ENCODE measurements around the gene CASKIN2. TPM values are rescaled to one million over a fixed set of nuclear protein-coding genes. Genes with fewer than 3 reads are reported as not detected.
"Not testable (repeated sequence)": the region's sequence is repeated elsewhere in the genome, so short reads cannot be mapped to it uniquely, and the experiment has no call there.

The CASKIN2 gene
- total and polyA plus RNA-seq, 2 of the 4 experiments (the other 2 are of a cell fraction) = 2.9 to 6.9 TPM

DNA sequence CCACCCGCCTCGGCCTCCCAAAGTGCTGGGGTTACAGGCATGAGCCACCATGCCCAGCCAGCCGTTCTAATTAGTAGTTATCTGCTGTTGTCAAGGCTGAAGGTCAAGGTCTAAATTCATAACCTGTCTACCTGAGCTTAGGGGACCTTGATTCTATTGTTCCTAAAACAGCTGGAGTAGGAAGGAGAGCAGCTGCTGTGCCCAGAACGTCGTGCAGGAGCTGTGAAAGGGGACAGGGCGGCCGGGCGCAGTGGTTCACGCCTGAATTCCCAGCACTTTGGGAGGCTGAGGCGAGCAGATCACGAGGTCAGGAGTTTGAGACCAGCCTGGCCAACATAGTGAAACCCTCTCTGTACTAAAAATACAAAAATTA is 37.9 kb downstream of the CASKIN2 start:
- H3K4ac ChIP-seq (ENCODE audit: low read depth, low read length); CTCF ChIA-PET; H3K9me3 ChIP-seq (ENCODE audit: control insufficient read depth, insufficient read depth, low read length); H2AK9ac ChIP-seq (replicated peaks; ENCODE audit: low read depth, low read length, poor library complexity); dilution Hi-C loops (cut with HindIII; ENCODE audit: low sequenced_read_pairs, unreplicated experiment); H2BK5ac ChIP-seq (ENCODE audit: low read depth, low read length, poor library complexity, severe bottlenecking); H3K27me3 ChIP-seq (ENCODE audit: control insufficient read depth, insufficient read depth, low read length); POLR2A ChIA-PET (ENCODE audit: unreplicated experiment); H2BK15ac ChIP-seq (ENCODE audit: low read depth, low read length); H4K5ac ChIP-seq (ENCODE audit: low read depth, low read length); H4K91ac ChIP-seq (ENCODE audit: insufficient read depth, low read depth, low read length); intact Hi-C loops (cut with micrococcal nuclease); H2AK5ac ChIP-seq (ENCODE audit: low read depth, low read length); H3K27ac ChIP-seq (ENCODE audit: insufficient read depth, low read length); H3K56ac ChIP-seq (ENCODE audit: extremely low read depth, insufficient read depth, low read length); H2BK120ac ChIP-seq (ENCODE audit: low read depth, low read length); H3K14ac ChIP-seq (replicated peaks; ENCODE audit: low read depth, low read length); H2AFZ ChIP-seq (replicated peaks; ENCODE audit: low read length, poor library complexity); BruUV-seq (replicated peaks); H3K4me3 ChIP-seq (ENCODE audit: insufficient read depth, low read depth, low read length); H3K18ac ChIP-seq (ENCODE audit: low read depth, low read length); H2BK20ac ChIP-seq (ENCODE audit: low read depth, low read length); in situ Hi-C loops (cut with MboI; ENCODE audit: low sequenced_read_pairs); H3K23ac ChIP-seq (ENCODE audit: low read depth, low read length); H3K4me1 ChIP-seq (ENCODE audit: control insufficient read depth, insufficient read depth, low read length); H4K8ac ChIP-seq (ENCODE audit: low read depth in 2 of 2, low read length in 2 of 2); H3K9ac ChIP-seq (ENCODE audit: low read depth, low read length); H3K4me2 ChIP-seq (ENCODE audit: low read depth, low read length); H3K9me1 ChIP-seq (ENCODE audit: insufficient read depth, low read length); ATAC-seq (ENCODE audit: low read depth); DNase-seq: not testable (repeated sequence)
- 94% methylated on average over 6 of the region's 11 CpGs; no CpG with 5 or more reads in 1 of the 2 experiments for WGBS, 2 experiments (ENCODE audit: extremely low coverage in 2 of 2, insufficient read length in 1 of 2)
- peaks cover 12% of the 10 kb centered on the region; the same call in 1 of the 2 replicates for H3K36me3 ChIP-seq (ENCODE audit: control insufficient read depth, insufficient read depth, low read length)
- peaks cover 33% of the 10 kb centered on the region for H4K20me1 ChIP-seq (ENCODE audit: insufficient read depth, low read length)
- H3K79me1 ChIP-seq (ENCODE audit: low read depth in 1 of 2, low read length in 2 of 2) = peaks cover 22 to 54% of the 10 kb centered on the region in 2 experiments

Data from IMR-90 (cell line).